DOHH2 (cell line): ENCODE measurements around the gene PLA1A.

Experiments
- H3F3A ChIP-seq: fragments of 200-600 bp; sonication (generic), shearing (Covaris generic); 2 replicates; pipeline ENCODE4 v1.6.0; 2016; ENCODE audit warnings: antibody characterized with exemption, mild to moderate bottlenecking; ENCODE audit not compliant: control insufficient read depth, insufficient read depth
- H3K27ac ChIP-seq: fragments of 200-600 bp; sonication (generic); 2 replicates; pipeline ENCODE4 v1.5.1; 2014; ENCODE audit warnings: low read depth, mild to moderate bottlenecking, low read length, moderate library complexity
- H3K27me3 ChIP-seq: fragments of 200-600 bp; sonication (generic); 2 replicates; pipeline ENCODE4 v1.6.1; 2014; ENCODE audit warnings: mild to moderate bottlenecking, low read length, mixed read lengths; ENCODE audit not compliant: control insufficient read depth
- H3K36me3 ChIP-seq: fragments of 200-600 bp; sonication (generic); 2 replicates; pipeline ENCODE4 v1.6.1; 2014; ENCODE audit warnings: mild to moderate bottlenecking, low read length, moderate library complexity, mixed read lengths; ENCODE audit not compliant: control insufficient read depth
- H3K4me1 ChIP-seq: fragments of 200-600 bp; sonication (generic); 2 replicates; pipeline ENCODE4 v1.6.1; 2014; ENCODE audit warnings: mild to moderate bottlenecking, low read length, mixed read lengths; ENCODE audit not compliant: control insufficient read depth
- H3K4me2 ChIP-seq: fragments of 200-600 bp; sonication (generic); 2 replicates; pipeline ENCODE4 v1.6.0; 2014; ENCODE audit warnings: mild to moderate bottlenecking, low read length, moderate library complexity
- H3K4me3 ChIP-seq: fragments of 200-600 bp; sonication (generic); 2 replicates; pipeline ENCODE4 v1.5.1; 2014; ENCODE audit warnings: mild to moderate bottlenecking, low read length, mixed read lengths
- H3K79me2 ChIP-seq: fragments of 200-600 bp; sonication (generic); 2 replicates; pipeline ENCODE4 v1.6.1; 2014; ENCODE audit warnings: mild to moderate bottlenecking, low read length, mixed read lengths; ENCODE audit not compliant: control insufficient read depth
- H3K9me2 ChIP-seq: fragments of 200-600 bp; sonication (generic); replicated peaks from 2 replicates; pipeline ENCODE4 v1.6.1; 2014; ENCODE audit warnings: mild to moderate bottlenecking, low read length, mixed read lengths; ENCODE audit not compliant: control insufficient read depth
- H3K9me3 ChIP-seq: fragments of 200-600 bp; sonication (generic); 2 replicates; pipeline ENCODE4 v1.6.1; 2014; ENCODE audit warnings: antibody characterized with exemption, low read length, mixed read lengths; ENCODE audit not compliant: control insufficient read depth, insufficient read depth
- H4K20me1 ChIP-seq: fragments of 200-600 bp; sonication (generic); 2 replicates; pipeline ENCODE4 v1.6.0; 2014; ENCODE audit warnings: low read depth, mild to moderate bottlenecking, antibody characterized with exemption, low read length, moderate library complexity; ENCODE audit not compliant: control insufficient read depth, insufficient read depth
- EZH2phosphoT487 ChIP-seq: fragments of 200-600 bp; sonication (generic); IDR thresholded peaks from 2 replicates; pipeline ENCODE4 v1.6.1; 2017; ENCODE audit warnings: borderline replicate concordance, mild to moderate bottlenecking, antibody characterized with exemption, low read length, moderate library complexity, mixed read lengths
- TF ChIP-seq, protein P1 (sequence below): fragments of 200-600 bp; sonication (generic); IDR thresholded peaks from one replicate; pipeline ENCODE4 v1.5.1; 2014; ENCODE audit warnings: antibody characterized with exemption, mild to moderate bottlenecking, low read depth, low read length; ENCODE audit not compliant: poor library complexity, severe bottlenecking

PLA1A gene

DNA sequence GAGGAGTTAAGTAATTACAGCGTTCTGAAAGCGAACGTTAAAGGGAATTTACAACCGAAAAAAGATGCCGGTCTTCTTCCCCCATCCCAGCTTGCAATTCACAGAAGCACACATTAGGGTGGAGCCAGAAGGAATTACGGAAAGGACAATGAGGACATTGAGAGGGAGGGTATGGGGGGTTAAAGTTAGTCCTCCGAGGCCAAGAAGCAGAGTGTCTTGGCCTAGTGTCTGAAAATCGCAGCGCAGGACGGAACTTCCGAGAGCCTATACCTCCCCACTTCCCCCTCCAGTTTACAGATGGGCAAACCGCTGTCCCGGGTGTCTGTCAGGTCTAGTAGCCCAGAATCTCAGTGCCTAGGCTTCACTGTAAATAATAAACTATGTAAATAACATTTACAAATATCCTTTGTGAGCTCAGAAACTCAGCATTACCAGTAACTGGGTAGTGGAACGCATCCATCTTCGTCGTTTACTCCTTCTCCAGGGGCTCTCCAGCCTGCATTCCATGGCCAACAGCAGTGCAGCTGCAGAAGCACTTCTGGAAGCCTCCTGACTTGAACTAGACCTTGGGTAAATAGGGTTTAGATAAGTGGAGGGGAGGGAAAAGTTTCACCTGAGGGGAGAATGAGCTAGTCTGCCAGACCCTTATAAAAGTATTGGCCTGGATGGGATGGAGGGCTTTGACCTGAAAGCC is 17.5 kb upstream of the PLA1A start:
- Histone ChIP-seq H3K9me2 (no peaks in the 10 kb centered on the region), H3K79me2 (no peaks in the 10 kb centered on the region), H3K4me2 (peak overlapping the region; percentile 74), H3K4me3 (peak overlapping the region; percentile 79), H3K9me3 (no peaks in the 10 kb centered on the region), H3K4me1 (peaks cover 17% of the 10 kb centered on the region), H3F3A (0 out of 2 replicates have a peak, but pooled peaks cover 3% of the 10 kb centered on the region), H3K36me3 (no peaks in the 10 kb centered on the region), H3K27ac (peak overlapping the region; percentile 28; the same call in 1 of the 2 replicates), H4K20me1 (no peaks in the 10 kb centered on the region), H3K27me3 (no peaks in the 10 kb centered on the region)
- TF ChIP-seq, protein P1, sequence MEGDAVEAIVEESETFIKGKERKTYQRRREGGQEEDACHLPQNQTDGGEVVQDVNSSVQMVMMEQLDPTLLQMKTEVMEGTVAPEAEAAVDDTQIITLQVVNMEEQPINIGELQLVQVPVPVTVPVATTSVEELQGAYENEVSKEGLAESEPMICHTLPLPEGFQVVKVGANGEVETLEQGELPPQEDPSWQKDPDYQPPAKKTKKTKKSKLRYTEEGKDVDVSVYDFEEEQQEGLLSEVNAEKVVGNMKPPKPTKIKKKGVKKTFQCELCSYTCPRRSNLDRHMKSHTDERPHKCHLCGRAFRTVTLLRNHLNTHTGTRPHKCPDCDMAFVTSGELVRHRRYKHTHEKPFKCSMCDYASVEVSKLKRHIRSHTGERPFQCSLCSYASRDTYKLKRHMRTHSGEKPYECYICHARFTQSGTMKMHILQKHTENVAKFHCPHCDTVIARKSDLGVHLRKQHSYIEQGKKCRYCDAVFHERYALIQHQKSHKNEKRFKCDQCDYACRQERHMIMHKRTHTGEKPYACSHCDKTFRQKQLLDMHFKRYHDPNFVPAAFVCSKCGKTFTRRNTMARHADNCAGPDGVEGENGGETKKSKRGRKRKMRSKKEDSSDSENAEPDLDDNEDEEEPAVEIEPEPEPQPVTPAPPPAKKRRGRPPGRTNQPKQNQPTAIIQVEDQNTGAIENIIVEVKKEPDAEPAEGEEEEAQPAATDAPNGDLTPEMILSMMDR: no peak
- TF ChIP-seq EZH2phosphoT487: no peak

DNA sequence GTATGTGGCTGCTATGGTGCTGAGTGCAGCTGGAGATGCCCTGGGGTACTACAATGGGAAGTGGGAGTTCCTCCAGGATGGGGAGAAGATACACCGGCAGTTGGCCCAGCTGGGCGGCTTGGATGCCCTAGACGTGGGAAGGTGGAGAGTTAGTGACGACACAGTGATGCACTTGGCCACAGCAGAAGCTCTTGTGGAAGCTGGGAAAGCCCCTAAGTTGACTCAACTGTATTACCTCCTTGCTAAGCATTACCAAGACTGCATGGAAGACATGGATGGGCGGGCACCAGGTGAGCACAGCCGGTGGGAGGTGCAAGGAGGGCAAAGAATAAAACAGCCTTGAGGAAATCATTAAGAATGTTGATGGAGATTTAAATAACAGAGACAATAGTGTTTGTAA is 15.5 kb upstream of the PLA1A start:
- Histone ChIP-seq H3K27me3 (no peaks in the 10 kb centered on the region), H3K27ac (no peak overlapping the region), H3K9me3 (no peaks in the 10 kb centered on the region), H3K4me2 (no peak overlapping the region), H3K79me2 (no peaks in the 10 kb centered on the region), H4K20me1 (no peaks in the 10 kb centered on the region), H3K9me2 (no peaks in the 10 kb centered on the region), H3K4me3 (no peak overlapping the region), H3K4me1 (peaks cover 17% of the 10 kb centered on the region), H3K36me3 (no peaks in the 10 kb centered on the region), H3F3A (0 out of 2 replicates have a peak, but pooled peaks cover 3% of the 10 kb centered on the region)
- TF ChIP-seq EZH2phosphoT487: no peak
- TF ChIP-seq, protein P1: no peak

DNA sequence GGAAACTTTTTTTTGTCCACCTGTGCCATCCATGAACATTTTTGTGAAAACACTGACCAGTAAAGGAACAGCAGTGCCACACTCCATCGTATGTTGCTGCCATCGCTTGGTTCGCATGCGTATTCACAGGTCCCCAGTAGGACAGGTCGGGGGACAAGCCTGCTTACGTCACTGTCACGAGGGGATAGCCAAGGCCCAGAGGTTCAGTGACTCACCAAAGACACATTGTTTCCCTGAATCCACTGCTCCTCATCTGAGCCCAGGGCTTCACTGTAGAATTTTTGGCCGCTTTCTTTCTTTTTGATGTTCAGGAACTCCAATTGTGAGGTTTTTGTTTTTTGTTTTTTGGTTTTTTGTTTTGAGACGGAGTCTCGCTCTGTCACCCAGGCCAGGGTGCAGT is 12.5 kb upstream of the PLA1A start:
- H3K79me2 ChIP-seq: no peaks in the 10 kb centered on the region
- TF ChIP-seq, protein P1: no peak
- no peak for TF ChIP-seq EZH2phosphoT487
- H3F3A ChIP-seq: no peaks in the 10 kb centered on the region
- peaks cover 2% of the 10 kb centered on the region; the same call in 1 of the 2 replicates for H3K27me3 ChIP-seq
- H4K20me1 ChIP-seq: no peaks in the 10 kb centered on the region
- no peak overlapping the region for H3K27ac ChIP-seq
- peaks cover 18% of the 10 kb centered on the region for H3K4me1 ChIP-seq
- no peaks in the 10 kb centered on the region for H3K9me2 ChIP-seq
- H3K36me3 ChIP-seq: no peaks in the 10 kb centered on the region
- H3K9me3 ChIP-seq: no peaks in the 10 kb centered on the region
- H3K4me2 ChIP-seq: no peak overlapping the region
- H3K4me3 ChIP-seq: no peak overlapping the region
